ENCODE results near the gene GUCA2B. TPM values are rescaled to one million over a fixed set of nuclear protein-coding genes. Genes with fewer than 3 reads are reported as not detected.

The GUCA2B gene
- total and polyA plus RNA-seq, 2 of the 4 experiments (the other 2 are of a cell fraction), result not detected

DNA sequence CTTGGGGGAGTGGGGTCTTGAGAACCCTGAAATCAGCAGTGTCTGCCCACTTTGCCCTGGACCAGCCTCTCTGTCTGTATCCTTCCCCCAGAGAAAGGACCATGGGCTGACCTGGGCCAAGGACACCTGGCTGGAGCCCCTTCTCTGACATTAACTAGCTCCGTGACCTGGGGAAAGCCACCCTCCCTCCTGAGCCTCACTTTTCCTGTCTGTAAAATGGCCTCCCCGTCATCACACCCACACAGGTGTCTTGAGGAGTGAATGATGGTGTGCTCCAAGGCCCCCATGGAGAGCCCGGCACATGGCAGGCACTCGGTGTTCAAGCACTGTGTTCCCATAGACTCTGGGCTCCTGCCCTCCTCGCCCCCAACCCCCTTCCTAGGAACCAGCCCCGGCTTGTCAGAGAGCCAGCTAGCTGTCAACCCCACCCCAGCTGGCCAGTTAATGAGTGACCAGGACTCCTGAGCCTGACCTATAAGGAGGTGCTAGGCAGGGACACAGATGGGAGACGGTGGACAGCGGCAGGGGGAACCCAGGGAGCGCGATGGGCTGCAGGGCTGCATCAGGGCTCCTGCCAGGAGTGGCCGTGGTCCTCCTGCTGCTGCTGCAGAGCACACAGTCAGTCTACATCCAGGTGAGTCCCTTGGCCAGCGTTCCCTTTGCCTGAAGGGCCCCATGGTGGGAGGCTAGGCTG, at the start of gene GUCA2B (continued):
- TF ChIP-seq BHLHE40 (IDR thresholded peaks at IDR 0.05; ENCODE audit: low read depth, low read length), result no peak

DNA sequence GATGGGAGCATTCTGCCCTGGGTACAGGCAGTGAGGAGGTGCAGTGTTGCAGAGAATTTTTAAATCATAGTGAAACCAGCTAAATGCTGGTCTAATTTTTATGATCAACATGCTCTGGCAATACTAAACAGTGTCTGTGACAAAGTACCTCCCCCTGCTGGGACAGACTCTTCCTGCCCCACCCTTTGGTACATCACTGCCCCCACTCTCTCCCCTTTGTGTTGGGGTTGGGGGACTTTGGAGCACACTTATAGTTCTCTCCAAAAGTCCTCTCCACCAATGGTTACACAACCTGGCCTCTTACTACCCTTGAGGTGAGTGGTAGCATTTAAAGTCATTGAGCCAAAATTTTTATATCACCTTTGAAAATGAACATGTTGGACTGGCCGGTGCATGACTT, 48.2 kb upstream of the GUCA2B start:
- H4K91ac ChIP-seq (ENCODE audit: insufficient read depth, low read depth, low read length), result no peak overlapping the region
- ChIA-PET CTCF (no interaction called here), POLR2A (ENCODE audit: unreplicated experiment) (no interaction called here)
- H3K14ac ChIP-seq (replicated peaks; ENCODE audit: low read depth, low read length), result no peak overlapping the region
- TF ChIP-seq RAD21 (IDR thresholded peaks at IDR 0.05; ENCODE audit: low read length) (no peak), BHLHE40 (IDR thresholded peaks at IDR 0.05; ENCODE audit: low read depth, low read length) (no peak)
- H4K5ac ChIP-seq (ENCODE audit: low read depth, low read length), result no peak overlapping the region
- no peak overlapping the region for H3K23ac ChIP-seq (ENCODE audit: low read depth, low read length)
- no peak overlapping the region for H2BK15ac ChIP-seq (ENCODE audit: low read depth, low read length)
- H3K56ac ChIP-seq (ENCODE audit: extremely low read depth, insufficient read depth, low read length), result no peak overlapping the region
- dilution Hi-C loops (cut with HindIII; ENCODE audit: low sequenced_read_pairs, unreplicated experiment), result no loop called here
- H3K4me3 ChIP-seq (ENCODE audit: insufficient read depth, low read depth, low read length), result no peak overlapping the region
- H3K27ac ChIP-seq (ENCODE audit: insufficient read depth, low read length), result no peak overlapping the region
- no CpG with 5 or more reads among the region's 1 CpG for WGBS, 2 experiments (ENCODE audit: extremely low coverage in 2 of 2, insufficient read length in 1 of 2)
- no peak overlapping the region for H3K4me2 ChIP-seq (ENCODE audit: low read depth, low read length)
- no peak overlapping the region for H2BK20ac ChIP-seq (ENCODE audit: low read depth, low read length)
- H3K9me1 ChIP-seq (ENCODE audit: insufficient read depth, low read length), result no peaks in the 10 kb centered on the region
- H4K8ac ChIP-seq (ENCODE audit: low read depth in 2 of 2, low read length in 2 of 2), result no peak overlapping the region
- no peak overlapping the region for H3K9ac ChIP-seq (ENCODE audit: low read depth, low read length)
- no peak for ATAC-seq (ENCODE audit: low read depth)
- in situ Hi-C loops (cut with MboI; ENCODE audit: low sequenced_read_pairs), result no loop called here
- no peak overlapping the region for H2AK5ac ChIP-seq (ENCODE audit: low read depth, low read length)
- no peaks in the 10 kb centered on the region; the same call in 1 of the 2 replicates for H3K27me3 ChIP-seq (ENCODE audit: control insufficient read depth, insufficient read depth, low read length)
- H3K4me1 ChIP-seq (ENCODE audit: control insufficient read depth, insufficient read depth, low read length), result no peaks in the 10 kb centered on the region
- H2BK5ac ChIP-seq (ENCODE audit: low read depth, low read length, poor library complexity, severe bottlenecking), result no peak overlapping the region
- no peak overlapping the region for H2BK120ac ChIP-seq (ENCODE audit: low read depth, low read length)
- no TSS peak for BruUV-seq (replicated peaks)
- H4K20me1 ChIP-seq (ENCODE audit: insufficient read depth, low read length), result no peaks in the 10 kb centered on the region
- no peaks in the 10 kb centered on the region for H3K79me1 ChIP-seq (ENCODE audit: low read depth in 1 of 2, low read length in 2 of 2)
- H2AFZ ChIP-seq (replicated peaks; ENCODE audit: low read length, poor library complexity), result no peak overlapping the region
- no peak overlapping the region for H3K18ac ChIP-seq (ENCODE audit: low read depth, low read length)
- no peaks in the 10 kb centered on the region for H3K9me3 ChIP-seq (ENCODE audit: control insufficient read depth, insufficient read depth, low read length)
- H3K36me3 ChIP-seq (ENCODE audit: control insufficient read depth, insufficient read depth, low read length), result no peaks in the 10 kb centered on the region
- no peak overlapping the region for H2AK9ac ChIP-seq (replicated peaks; ENCODE audit: low read depth, low read length, poor library complexity)
- no peak for DNase-seq
- H3K4ac ChIP-seq (ENCODE audit: low read depth, low read length), result no peak overlapping the region
- intact Hi-C loops (cut with micrococcal nuclease), result no loop called here

Data from IMR-90 (cell line).